ENCODE measurements around the gene CENATAC.
"Not testable (repeated sequence)": the region's sequence is repeated elsewhere in the genome, so short reads cannot be mapped to it uniquely, and the experiment has no call there.

CENATAC gene

DNA sequence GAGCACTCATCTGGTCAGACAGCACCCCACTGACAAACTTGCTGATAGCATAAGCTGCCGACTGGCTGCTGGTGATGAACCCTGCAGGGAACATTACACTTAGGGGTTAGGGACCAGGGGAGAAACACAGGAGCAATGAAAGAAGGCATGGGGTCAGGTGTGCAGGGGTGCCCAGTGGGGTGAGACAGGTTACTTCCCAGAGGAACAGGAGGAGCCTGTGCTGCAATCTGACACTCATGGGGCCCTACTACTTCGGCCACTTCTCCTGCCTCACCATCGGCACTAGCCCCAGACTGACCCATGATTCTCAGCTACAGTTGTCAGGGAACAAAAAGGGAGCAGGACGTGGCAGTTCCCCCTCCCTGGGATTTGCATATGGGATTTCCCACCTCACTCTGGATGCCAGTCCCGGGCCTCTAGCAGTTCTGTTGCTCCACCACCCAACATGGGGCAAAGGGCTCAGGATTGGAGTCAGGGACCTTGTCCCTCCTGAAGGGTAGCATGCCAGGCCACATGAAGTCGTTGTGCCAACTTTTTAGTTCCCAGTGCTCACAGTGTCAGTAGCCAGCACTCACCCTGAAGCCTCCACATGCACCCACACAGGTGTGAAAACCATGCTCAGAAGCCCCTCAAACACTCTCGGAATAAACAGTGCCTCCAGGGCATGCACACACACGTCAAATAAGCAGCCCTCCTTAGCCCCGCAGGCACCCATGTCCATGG lies 30.6 kb downstream of the CENATAC start:
- DNase-seq = no peak

DNA sequence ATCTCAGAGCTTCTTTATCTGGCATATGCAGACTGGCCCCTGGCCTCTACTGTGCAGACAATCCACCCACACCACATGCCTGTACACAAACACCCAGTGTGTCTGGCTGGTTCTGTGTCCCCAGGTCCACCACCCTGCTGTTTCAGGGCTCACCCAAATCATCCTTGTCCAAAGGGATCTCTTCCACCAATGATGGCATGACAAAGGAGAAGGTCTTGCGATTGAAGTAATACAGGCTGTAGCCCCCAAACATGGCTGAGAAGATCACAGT lies 31.1 kb downstream of the CENATAC start:
- no peak for DNase-seq

DNA sequence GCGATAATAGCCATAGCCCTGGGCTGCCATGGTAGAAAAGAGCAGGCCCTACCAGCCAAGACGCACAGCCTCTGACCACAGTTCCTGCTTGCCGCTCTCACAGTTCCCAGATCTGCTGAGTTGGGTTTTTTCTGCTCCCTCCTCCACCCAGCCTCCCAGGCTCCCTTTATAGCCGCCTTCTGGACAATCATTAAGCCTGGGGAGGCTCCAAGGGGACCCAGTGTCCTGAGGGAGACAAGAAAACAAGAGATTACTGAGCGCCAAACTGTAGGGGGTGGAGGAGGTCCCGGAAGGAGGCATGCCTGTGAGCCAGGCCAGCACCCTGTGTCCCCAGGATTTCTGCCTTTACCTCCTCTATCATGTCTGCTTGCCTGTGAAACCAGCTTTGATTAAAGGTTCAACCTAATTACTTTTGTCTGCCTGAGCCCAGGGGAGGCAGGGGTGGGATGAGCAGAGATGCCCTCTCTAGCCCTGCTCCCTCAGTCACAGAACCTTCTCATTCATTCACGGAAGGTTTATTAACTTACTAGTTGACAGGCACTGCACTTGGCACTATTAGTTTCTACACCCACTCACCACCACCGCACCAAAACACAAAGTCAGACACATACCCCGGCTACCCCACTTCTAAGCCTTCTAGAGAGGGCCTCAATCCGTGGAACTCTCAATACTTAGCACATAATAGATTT lies 31.5 kb downstream of the CENATAC start:
- peak; percentile 83 for DNase-seq

- DNase-seq = no peak
These were observed 32.0 kb downstream of the CENATAC start for GRCh38 chr11:119030029-119030328.

DNA sequence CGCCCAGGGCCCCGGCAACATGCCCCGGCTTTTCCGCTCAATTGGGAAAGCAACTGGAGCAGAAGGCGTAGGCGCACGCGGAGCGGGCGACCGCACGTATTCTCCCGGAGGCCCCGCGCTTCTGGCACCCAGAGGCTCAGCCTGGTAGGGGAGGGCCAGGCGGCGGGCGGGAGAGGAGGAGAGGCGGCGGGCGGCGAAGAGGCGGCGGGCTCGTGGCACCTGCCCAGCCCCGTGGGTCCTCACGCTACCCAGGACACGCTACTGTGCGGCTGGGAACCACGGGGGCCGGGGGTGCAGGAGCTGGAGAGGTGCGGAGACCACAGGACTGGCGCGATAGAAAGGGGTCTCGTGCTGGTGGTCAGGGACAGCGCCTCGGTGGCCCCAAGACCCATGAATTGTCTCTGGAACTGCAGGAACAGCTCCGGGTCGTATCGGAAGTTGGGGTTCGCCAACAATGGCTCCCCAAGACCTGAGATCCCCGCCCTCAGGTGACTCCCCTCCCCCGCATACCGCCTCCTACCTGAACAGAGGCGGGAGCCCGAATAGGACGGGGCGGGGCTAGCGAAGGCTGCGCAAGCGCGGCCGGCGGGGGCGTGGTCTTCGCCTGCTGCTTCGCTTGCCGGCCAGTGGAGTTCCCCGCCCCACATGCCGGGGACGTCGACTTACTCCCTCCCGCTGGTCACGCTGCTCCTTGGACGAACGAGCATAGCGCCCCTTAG lies 32.5 kb downstream of the CENATAC start, which contains the start of gene SLC37A4:
Gene SLC37A4 (minus strand): TSS at position 549 of the 719 bp plus-strand sequence.
- peak; percentile 100 for DNase-seq

DNA sequence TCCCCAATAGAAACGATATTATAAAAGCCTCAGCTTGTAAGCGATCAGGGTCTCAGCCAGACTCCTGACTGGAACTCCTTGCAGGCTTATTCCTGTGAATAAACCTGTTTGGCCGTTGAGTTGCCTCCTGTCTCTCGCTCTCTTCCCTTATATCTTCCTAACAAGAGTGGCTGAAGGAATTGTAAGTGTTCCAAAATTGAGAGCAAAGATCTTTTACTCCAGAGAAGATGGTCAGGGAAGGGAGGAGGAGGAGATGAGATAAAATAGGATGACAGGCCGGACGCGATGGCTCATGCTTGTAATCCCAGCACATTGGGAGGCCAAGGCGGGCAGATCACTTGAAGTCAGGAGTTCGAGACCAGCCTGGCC lies 34.0 kb downstream of the CENATAC start:
- DNase-seq = no peak

DNA sequence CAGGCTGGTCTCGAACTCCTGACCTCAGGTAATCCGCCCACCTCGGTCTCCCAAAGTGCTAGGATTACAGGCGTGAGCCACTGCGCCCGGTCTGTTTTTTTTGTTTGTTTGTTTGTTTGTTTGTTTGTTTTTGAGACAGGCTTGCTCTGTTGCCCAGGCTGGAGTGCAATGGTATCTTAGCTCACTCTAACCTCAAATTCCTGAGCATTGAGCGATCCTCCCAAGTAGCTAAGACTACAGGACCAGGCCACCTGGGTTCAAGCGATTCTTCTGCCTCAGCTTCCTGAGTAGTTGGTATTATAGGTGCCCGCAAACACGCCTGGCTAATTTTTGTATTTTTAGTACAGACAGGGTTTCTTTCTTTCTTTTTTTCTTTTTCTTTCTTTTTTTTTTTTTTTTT lies 35.5 kb downstream of the CENATAC start:
- not testable (repeated sequence) for DNase-seq

- DNase-seq = no peak
These were observed 36.9 kb downstream of the CENATAC start for GRCh38 chr11:119034813-119035212.

- no peak for DNase-seq
These were observed 40.9 kb downstream of the CENATAC start for GRCh38 chr11:119038884-119039283.

DNA sequence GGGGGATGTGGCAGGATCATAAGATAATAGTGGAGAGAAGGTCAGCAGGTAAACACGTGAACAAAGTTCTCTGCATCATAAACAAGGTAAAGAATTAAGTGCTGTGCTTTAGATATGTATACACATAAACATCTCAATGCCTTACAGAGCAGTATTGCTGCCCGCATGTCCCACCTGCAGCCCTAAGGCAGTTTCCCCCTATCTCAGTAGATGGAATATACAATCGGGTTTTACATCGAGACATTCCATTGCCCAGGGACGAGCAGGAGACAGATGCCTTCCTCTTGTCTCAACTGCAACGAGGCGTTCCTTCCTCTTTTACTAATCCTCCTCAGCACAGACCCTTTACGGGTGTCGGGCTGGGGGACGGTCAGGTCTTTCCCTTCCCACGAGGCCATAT lies 41.5 kb downstream of the CENATAC start:
- DNase-seq = not testable (repeated sequence)

DNA sequence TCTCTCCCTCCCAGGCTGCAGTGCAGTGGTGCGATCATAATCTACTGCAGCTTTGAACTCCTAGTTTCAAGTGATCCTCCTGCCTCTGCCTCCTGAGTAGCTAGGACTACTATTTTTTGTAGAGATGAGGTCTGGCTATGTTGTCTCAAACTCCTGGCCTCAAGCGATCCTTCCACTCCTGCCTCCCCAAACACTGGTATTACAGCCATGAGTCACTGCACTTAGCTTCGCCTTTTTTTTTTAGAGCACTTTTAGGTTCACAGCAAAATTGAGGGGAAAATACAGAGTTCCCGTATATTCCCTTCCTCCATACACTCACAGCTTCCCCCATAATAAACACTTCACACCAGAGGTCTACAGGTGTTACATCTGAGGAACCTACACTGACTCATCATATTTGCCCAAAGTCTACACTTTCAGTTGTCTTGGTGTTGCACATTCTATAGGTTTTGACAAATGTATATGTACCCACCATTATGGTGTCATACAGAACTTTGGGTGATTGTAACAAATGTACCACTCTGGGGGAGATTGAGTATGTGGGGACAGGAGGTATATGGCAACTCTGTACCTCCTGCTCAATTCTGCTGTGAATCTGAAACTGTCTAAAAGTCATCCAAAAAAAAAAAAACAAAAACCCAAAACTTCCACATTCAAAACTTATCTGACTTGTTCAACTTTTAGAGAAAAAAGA lies 44.0 kb downstream of the CENATAC start:
- no peak for DNase-seq

GRCh38 chr11:119042927-119043326 lies 45.0 kb downstream of the CENATAC start:
- DNase-seq = no peak

DNA sequence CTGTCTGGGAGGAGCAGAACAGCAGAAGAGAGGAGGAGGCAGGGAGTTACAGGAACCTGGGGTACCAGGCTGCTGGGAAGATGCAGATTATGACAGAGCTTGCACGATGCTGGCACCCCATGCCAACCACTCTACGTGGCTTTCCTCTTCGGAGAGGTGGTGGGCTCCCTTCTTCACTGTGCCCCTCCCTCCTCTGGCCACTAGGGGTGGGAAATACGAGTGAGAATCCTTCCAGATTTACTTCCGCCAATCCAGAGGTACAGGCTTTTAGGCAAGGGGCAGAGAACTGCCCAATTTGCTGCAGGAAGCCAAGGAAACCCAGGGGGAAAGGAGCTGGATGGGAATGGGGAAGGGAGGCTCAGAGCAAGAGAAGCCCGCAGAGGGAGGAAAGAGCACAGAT lies 46.8 kb downstream of the CENATAC start:
- no peak for DNase-seq

DNA sequence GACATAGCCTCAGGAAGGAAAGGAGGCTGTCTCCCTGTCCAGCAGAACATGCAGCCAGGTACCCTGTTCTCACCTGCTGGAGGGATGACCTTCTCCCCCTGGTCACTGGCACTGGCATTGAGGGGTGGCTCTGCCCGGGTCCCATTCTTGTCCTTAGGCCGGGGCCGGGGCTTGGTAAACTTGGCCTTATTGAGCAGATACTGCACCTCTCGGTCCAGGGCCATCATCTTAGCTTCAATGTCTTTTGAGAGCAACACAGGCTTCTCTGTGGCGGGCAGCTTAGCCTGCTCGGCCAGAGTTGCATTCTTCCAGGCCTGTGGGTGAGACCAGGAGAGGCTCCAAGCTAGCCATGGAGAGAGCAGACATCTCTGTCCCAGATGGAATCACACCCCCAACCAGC lies 48.6 kb downstream of the CENATAC start:
- no peak for DNase-seq

GRCh38 chr11:119047205-119047604 lies 49.3 kb downstream of the CENATAC start:
- no peak for DNase-seq

DNA sequence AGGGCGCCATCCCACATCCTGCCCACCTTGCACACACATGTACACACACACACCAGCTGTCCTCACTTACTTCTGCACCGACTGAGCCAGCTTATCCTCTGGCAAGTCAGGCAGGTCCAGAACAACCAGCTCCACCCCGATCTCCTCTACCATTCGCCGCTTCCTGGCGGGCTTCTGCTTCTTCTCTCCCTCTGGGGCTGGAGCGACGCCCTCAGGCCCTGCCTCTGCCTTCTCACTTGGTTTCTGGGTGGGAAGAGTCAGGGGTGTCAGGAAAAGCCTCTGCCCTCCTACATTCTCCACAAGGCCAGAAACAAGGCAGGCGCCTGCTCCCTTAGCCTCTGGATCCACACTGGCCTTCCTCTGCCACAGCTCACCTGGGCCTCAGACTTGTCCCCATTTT lies 50.7 kb downstream of the CENATAC start:
- no peak for DNase-seq

DNA sequence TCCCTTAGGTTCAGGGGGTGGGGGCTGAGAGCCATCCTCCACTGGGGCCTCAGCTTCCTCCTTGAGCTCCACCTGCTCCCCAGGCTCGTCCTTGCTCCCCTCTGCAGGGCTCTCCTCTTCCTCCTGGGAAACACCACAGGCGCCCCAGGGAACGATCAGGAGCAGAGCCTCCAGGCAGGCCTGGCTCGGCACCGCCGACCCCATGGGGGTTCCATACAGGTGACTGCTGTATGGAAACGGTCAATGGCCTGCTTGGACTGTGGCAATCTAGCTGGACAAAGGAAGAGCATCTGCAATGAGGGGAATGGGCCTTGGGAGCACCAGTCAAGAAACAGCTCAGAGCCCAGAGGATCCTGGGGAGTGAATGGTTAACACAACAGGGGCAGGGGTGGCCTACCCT lies 51.1 kb downstream of the CENATAC start:
- no peak for DNase-seq

- DNase-seq = peak; percentile 81
These were observed 53.7 kb downstream of the CENATAC start for GRCh38 chr11:119051440-119052162.

GRCh38 chr11:119052163-119052814 lies 54.4 kb downstream of the CENATAC start:
- DNase-seq = no peak

DNA sequence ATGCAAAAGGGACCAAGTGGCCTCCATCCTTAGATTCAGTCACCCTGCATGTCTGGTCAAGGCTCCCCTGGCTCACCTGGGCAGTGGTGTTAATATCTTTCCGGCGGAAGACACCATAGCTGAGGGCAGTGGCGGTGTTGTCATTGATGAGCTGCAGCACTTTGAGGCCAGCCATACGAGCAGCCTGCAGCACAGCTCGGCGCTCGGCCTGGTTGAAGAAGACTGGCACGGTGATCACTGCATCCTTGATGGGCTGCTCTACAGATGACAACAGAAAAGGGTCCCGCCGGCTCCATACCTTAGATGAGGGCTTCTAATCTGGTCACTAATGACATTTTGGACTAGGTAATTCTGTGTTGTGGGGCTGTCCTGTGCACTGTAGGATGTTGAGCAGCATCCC lies 56.5 kb downstream of the CENATAC start:
- DNase-seq = no peak

DNA sequence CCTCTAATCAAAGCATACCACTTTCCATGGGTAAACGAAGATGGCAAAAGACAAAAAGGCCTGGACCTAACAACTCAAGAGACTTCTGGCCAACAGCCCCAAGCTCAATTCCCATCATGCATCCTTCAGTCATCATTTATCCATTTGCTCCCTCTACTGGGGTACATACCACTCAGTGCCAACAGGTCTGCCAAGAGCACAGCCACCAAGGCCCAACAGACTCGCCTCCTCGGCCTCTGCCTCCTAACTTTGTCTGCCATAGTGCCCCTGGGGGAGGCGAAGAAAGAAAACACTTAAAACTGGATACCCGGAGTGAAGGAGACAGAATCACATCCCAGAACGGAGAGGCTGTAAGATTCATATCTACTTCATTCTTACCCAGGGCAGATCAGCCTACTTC lies 58.0 kb downstream of the CENATAC start:
- peak; percentile 65 for DNase-seq

- DNase-seq = peak; percentile 86
These were observed 58.6 kb downstream of the CENATAC start for GRCh38 chr11:119056421-119056999.

Data from activated effector memory CD4-positive, alpha-beta T cell treated with anti-CD3 and anti-CD28 coated beads, Interleukin-2, amount 50 U/mL, for 16 hours (primary cell).